Activated T-cell treated with anti-CD3 and anti-CD28 coated beads for 48 hours (primary cell): ENCODE results near the gene MARK2.

ENCODE experiments used
- DNase-seq: peaks from one replicate; pipeline ENCODE4 v3.0.0-alpha.2; 2020; ENCODE audit warnings: low read depth

Gene MARK2

GRCh38 chr11:63882555-63883242 is 43.8 kb downstream of the MARK2 start:
- DNase-seq: no peak

GRCh38 chr11:63883791-63884190 is 44.9 kb downstream of the MARK2 start:
- DNase-seq: no peak

GRCh38 chr11:63884196-63884932 is 45.5 kb downstream of the MARK2 start:
- no peak for DNase-seq

GRCh38 chr11:63887386-63887999 is 48.6 kb downstream of the MARK2 start:
- no peak for DNase-seq

- DNase-seq: peak; percentile 59
Measured at GRCh38 chr11:63888170-63889086, 49.5 kb downstream of the MARK2 start.

GRCh38 chr11:63889344-63889743 is 50.4 kb downstream of the MARK2 start:
- no peak for DNase-seq

- no peak for DNase-seq
Measured at GRCh38 chr11:63890368-63890767, 51.5 kb downstream of the MARK2 start.

GRCh38 chr11:63892228-63892627 is 53.3 kb downstream of the MARK2 start:
- no peak for DNase-seq

- DNase-seq: no peak
Measured at GRCh38 chr11:63893355-63893754, 54.4 kb downstream of the MARK2 start.

- no peak for DNase-seq
Measured at GRCh38 chr11:63896071-63896470, 57.2 kb downstream of the MARK2 start.

- no peak for DNase-seq
Measured at GRCh38 chr11:63897459-63898146, 58.7 kb downstream of the MARK2 start.

- no peak for DNase-seq
Measured at GRCh38 chr11:63901660-63902059, 62.8 kb downstream of the MARK2 start.

- DNase-seq: no peak
Measured at GRCh38 chr11:63903884-63904283, 65.0 kb downstream of the MARK2 start.

GRCh38 chr11:63904743-63905142 is 65.8 kb downstream of the MARK2 start:
- DNase-seq: no peak

GRCh38 chr11:63905179-63905578 is 66.3 kb downstream of the MARK2 start:
- no peak for DNase-seq

GRCh38 chr11:63906087-63906486 is 67.2 kb downstream of the MARK2 start:
- no peak for DNase-seq

GRCh38 chr11:63906585-63906984 is 67.7 kb downstream of the MARK2 start:
- peak; percentile 29 for DNase-seq

GRCh38 chr11:63907063-63907462 is 68.2 kb downstream of the MARK2 start:
- DNase-seq: no peak

GRCh38 chr11:63907808-63908530 is 69.1 kb downstream of the MARK2 start:
- no peak for DNase-seq

GRCh38 chr11:63908631-63909401 is 69.9 kb downstream of the MARK2 start:
- no peak for DNase-seq
